Superior temporal gyrus (tissue), 1 donor: ENCODE results near the gene EFCAB11.

Experiments
- DNase-seq: peaks from one replicate; pipeline ENCODE4 v3.0.0-alpha.2; 2016; ENCODE audit errors: extremely low spot score

Gene EFCAB11

DNA sequence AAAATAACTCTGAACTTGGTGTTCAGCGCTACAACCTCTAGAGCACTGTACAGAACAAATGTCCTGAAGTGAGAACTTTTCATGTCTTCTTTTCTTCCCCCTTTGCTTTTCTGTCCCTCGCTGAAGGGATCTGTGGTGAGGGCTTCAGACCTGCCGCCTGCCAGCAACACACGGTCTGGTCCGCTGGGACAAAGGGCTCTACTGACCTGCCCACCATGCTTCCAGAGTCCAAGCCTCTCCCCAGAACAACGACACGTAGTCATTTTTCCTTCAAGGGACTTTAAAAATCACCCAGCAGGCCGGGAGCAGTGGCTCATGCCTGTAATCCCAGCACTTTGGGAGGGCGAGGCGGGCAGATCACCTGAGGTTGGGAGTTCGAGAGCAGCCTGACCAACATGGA lies 140.4 kb downstream of the EFCAB11 start:
- no peak for DNase-seq

DNA sequence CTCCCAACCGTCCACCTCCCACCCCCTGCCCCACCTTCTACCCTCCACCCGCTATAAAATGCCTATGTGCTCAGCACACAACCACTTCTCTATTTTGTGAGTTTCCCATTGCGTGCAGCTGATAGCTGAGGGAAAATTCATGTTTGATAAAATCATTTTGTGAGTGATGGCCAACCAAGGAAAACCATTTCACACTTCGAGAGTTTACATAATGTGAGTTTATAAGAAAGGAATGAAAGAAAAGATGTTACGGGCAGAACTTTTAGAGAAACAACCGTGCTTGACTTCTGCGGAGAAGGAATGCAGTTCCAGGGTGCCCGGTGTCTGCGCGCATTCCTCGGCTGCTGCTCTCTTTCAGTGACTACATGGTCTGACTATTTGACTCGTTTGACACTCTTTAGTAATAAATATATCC lies 140.9 kb downstream of the EFCAB11 start:
- DNase-seq: no peak

DNA sequence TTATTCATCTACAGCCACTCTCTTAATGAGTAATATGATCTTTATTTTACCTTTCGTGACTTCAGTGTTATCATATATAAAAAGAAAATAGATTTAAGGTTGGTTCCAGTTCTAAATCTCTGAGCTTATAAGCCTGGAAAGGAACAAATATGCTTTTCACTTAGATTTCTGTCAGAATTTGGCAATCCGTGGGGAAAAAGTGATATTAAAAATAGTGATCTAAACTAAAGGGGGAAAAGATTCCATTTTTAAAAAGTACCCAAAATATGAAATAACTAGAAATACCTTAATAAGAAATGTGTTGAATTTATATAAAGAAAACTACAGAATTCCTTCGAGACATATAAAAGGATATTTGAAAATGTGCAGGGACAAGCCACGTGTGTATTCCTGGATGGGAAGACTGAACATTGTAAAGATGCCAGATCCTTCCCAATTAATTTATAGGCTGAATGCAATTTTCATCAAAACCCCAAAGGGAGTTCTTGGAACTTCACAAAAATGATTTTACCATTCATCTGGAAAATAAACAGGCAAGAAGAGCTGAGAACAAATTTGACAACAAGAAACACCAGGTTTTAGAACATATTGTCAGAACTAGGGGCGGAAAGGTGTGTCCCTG lies 142.5 kb downstream of the EFCAB11 start:
- no peak for DNase-seq

DNA sequence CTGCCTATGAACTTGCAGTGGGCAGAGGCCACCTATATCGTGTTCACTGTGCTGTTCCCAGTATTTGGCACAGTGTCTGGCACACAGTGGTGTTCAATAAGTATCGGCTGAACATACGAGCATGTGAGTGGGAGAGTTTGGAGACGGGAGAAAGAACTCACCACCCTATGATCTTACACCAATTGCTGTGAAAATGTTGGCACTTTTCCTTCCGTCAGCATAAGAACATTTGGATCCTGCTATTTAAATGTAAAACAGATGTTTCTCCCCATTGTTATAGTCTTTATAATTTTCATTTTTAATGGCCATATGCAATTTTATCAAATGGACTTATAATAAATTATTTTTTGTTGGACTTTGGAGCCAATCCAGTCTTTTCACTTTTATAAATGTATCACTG lies 144.4 kb downstream of the EFCAB11 start:
- DNase-seq: no peak

DNA sequence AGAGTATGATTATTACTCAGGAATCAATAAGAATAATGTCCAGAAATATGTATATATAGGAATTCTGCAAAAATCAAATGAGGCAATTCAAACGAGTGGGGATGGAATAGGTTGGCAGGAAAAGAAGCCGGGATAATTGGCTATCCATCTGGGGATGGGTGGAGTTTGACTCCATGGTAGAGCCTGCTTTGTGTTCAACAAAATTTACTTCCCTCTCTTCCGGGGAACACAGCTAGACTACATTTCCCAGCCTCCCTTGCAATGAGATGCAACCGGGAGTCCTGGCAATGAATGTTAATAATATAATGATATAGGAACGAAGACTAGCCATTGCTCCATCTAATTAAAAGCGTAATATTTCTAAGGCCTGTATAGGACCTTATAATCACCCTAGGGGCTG lies 146.6 kb downstream of the EFCAB11 start:
- DNase-seq: no peak

DNA sequence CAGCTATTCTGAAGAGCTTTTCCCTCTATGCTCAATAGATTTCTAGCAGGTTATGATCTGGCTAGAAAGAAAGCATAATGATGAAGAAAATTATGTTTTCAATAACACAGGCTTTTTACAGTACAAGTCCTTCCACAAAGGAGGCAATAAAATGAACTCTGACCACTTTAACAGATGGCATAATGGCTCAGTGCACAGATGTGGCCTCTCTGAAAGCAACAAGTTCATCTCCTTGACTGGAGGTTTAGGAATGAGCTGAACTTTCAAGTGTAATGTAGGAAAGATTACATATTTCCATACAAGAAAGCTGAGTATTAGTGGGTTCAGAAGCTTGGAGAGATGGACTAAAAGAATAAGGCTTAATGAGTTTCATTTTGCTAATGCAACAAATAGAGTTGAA lies 147.4 kb downstream of the EFCAB11 start:
- no peak for DNase-seq

DNA sequence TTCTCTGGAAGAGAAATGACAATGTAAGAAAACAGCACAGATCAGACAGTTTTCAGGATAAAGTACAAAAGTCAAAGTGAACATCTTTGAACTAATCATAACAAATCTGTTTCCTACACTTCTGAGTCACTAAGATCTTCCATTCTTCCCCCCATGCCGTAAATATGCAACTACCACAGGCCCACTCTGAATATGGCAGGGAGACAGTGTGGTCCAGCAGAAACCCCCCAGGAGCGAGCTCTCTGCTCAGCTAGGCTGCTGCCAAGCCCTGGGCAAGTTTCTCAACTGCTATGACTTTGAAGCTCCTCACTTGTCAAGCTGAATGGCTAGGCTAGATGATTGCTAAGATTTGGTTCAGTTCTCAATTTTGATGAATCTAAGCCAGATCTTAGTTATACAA lies 148.1 kb downstream of the EFCAB11 start:
- DNase-seq: no peak

DNA sequence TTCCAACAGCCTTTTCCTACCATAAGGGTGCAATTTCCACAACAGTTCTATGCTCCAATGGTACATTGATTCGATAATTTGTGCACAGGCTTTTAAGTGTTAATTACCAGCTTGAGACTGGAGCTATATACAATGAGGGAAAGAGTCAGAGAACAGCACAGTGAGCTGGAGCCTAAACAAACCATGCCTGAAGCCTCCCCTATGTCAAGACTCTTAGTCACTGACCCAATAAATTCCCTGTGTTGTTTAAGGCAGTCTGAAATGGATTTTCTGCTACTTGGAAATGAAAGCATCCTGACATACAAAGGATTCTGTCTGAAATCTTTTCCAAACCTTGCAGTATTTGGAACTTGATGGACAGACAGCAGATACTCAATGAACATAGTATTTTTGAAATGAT lies 149.0 kb downstream of the EFCAB11 start:
- no peak for DNase-seq

DNA sequence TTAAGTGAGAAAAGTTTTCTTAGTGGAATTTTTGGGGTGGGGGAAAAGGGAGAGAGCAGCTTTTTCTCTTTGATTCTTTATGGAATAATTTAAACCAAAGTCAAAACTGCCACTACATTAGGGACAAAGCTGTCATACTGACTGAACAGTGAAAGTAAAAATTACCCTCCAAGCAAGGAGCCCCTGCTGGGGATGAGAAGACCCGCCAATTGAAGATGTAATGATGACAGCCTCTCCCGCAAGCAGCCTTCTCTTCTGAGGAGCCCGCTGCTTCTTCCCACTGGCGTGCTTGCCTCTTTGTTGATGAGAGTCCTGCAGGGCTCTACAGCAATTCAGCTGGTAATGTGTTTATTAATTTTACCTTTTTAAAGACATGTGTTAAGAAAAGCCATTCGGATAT lies 151.0 kb downstream of the EFCAB11 start:
- DNase-seq: no peak

DNA sequence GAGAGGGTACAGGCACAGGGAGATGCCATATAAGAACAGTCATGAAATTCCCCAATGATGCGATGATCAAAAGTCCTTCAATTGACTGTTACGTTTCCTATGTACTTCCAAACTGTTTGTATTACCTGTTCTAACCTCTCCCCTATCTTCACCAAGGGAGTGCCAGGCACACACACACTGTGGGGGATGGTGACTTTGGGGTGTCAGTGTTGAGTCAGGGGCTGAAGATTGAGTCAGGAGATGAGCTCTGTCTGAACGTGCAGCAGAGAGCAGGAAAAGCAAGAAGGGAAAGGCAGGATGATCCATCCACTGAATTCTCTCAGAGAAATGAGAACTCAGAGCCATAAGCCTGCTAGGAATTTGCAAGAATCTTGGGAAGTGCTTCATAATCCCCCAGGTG lies 153.4 kb downstream of the EFCAB11 start:
- no peak for DNase-seq

DNA sequence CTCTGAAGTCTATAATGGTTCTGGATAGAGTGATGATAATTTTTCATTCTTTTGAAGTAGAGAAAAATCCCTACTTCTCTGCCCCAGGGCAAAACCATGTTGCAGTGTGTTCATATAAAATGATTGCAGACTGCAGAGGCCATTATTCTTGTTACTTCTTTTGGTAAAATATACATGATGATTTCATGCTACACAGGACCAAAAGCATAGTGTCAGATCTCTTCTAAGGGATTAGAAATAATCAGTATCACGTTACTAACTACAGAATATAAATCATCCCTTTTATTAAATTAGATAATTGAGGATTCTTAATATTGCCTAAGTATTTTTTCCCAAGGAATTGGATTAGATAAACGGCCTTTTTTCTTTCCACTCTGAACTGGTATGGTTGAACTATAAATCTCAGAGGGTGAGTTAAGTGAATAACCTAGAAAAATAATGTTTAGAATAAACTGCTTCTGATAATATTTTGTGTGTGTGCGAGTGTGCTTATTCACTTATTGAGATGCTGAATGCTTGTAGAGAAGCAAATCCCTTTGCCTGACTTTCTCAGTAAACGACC lies 156.2 kb downstream of the EFCAB11 start:
- no peak for DNase-seq

DNA sequence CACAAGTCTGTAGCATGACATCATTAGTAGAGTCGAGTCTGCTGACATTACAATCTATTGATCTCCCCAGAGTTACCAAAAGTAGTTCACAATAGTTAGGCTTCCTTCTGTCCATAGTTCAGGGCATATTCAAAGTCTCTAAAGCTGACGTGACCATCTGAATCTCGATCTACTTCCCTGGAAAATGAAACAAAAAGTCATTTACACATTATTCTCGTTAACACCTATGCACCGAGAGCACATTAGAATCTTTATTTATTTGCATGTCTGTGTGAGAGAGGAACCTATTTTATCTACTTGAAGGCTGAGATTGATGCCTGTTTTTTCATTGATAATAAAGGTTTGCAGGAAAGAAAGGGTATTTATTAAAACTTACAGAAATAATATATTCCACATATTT lies 157.4 kb downstream of the EFCAB11 start:
- DNase-seq: no peak

DNA sequence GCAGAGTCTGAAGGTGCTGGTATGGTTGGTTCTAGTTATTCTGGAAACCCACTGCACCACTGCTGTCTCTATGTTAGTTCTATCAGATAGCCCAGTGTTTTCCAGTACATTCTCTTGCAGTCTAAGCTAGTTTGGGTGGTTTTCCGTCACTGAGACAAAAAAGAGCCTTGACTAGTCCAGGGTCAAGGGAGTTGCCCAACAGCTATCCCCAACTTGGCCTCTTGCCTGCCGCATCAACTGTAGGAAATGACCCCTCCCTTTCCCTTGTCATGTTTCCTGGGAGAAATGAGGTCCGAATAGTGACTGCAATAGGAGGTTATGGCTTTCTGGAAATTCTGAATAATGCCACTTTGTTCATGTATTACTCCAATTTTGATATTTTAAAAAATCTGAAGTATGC lies 160.4 kb downstream of the EFCAB11 start:
- no peak for DNase-seq

DNA sequence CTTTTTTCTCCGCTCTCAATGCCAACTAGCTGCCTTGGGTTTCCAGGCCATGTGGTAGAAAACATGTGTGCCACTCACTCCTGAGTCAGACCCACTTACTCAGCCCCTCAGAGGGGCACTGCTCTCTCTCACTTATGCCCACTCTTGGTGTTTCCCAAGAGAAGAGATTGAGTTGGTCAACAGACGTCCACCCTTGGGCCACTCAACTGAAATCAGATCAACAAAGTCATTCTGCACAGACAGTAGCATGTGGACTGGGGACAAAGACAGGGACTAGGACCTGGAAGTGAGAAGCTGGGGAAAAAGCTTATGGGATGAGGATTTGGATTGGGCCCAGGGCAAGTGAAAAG lies 161.2 kb downstream of the EFCAB11 start:
- DNase-seq: no peak

DNA sequence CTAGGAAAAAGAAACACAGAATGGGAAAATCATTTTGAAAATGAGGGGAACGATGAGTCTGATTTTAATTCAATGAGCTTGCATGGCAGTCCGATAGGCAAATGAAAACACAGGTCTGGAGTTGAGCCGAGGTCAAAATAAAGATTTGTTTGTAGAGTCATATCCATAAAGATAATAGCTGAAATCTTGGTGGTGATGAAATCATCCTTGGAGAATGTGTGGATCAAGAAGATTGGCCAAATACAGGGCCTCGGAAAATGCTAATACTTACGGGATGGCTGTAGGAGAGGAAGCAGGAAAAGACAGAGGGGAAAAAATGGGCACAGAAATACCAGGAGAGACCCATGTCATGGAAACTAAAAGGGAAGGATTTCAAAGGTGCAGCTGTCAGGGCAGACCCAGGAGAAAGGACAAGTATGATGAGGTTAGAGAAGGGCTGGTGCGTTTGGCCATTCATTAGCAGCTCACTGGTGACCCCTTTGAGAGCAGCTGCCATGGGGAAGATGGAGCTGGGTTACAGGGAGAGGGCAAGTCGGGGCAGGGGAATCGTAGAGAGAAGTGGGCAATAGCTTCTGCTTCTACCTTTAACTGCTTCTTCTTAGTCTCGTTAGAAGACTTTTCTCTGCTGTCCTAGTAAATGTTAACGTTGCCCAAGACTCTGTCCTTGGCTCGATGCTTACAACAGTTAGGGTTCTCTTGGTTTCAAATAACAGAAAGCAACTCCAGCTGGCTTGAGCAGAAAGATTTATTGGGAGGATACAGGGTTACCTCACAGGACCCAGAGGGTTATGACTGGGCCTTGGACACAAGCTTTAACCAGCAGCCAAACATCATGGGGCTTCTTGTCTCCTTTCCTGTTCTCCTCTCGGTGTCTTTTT lies 161.8 kb downstream of the EFCAB11 start:
- DNase-seq: no peak

DNA sequence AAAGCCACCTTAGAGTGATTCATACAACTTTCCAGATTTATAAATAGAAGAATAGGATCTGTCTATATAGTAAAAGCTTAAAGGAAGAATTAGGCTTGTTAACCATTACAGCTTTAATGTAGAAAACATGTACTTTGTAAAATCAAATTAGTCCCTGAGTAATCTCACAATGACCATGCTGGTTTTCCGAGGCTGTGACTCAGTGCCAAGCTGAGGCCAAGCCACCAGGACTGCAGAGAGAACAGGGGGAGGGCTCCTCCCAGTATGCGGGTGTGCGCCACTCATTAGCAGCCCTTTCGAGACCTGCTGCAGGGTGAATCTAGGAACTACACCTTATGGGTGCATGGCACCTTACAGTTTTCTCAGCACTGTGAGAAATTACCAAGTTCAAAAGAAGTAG lies 167.0 kb downstream of the EFCAB11 start:
- no peak for DNase-seq

DNA sequence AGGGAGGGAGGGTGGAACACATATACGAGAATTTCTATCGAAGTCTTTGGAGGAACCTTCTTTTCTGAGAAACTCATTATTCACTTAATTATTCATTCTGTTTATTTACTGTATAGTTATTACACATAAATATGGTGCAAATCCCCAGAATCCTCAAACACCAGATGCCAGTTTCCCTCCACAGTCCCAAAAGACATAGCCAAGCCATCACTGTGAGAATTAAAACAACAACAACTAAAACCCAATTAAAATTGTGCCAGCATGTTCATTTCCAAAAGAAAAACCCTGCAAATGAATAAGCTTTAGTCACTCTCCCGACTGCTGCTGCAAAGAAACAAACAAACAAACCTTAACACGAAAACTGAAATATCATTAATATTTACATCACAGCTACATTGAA lies 173.5 kb downstream of the EFCAB11 start:
- DNase-seq: no peak

DNA sequence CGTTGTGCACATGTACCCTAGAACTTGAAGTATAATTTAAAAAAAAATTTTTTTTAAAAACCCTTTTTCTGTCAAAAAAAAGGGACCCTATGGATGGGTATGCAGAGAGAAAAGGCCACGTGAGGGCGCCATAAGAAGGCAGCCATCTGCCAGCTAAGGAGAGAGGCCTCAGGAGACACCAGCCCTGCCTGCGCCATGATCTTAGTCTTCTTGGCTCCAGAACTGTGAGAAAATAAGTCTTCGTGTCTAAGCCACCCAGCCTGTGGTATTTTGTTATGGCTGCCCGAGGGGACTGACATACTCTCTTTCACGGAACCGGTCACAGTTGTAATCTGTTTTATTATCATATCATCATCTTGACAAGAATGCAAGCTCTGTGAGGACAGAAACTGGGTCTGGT lies 174.8 kb downstream of the EFCAB11 start:
- no peak for DNase-seq

DNA sequence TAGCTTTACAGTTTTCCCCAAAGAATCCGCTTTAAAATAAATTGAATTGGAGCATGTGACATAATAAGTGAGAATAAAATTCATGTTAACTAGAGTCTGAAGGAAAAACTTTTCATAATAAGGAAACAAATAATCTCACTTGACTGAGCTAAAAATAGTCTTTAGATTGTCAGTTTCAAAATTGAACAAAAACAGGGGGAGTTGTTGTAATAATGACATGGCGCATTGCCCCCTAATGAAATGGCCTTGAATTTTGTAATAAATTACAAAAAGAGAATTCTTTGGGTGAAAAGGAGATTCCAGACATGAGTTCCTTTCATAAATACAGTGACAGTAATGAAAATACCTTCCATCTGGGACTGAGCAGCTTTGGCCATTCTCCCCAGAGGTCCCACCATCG lies 178.6 kb downstream of the EFCAB11 start:
- no peak for DNase-seq

DNA sequence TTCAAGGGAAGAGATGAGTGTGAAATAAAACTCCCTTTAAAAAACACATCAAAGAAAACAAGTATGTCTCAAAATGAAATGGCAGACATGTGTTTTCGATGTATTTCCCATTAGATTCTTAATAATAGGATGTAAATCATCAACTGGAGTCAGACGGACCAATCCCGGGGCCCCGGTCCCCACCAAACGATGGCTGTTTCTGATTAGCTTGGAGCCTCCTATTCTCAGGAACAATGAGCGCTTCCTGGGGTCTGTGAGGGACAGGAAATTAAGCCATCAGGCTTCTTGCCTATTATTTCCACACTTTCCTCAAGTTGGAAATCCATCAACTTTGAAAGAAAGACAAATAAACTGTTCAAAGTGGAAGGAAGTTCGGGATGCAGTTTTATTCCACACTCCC lies 179.4 kb downstream of the EFCAB11 start:
- no peak for DNase-seq

DNA sequence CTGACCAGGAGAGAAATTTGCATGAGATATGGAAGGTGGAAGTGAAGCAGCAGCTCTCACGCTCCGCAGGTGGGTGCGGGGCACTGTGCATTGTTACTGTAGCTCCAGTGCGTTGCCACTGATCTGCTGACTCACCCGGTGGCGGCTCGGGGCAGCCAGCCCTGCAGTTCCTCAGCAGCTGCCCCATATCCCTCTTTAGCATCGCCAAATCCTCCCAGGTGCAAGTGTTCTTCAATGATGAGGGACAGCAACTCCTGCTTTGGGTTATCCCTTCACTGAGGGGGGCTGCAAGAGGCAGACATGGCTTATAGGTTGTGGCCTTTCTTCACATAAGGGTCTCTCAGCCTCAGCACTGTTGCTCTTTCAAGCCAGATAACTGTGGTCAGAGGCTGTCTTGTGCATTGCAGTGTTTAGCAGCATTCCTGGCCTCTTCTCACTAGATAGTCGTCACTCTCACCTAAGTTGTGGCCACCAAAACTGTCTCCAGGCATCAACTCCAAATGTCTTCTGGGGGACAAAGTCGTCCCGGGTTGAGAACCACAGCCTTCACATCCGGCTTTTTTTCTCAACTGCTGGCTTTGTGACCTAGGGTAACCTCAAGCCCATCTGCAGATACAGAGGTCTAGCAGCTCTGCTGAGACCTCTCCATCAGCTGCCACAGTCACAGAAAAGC lies 180.8 kb downstream of the EFCAB11 start:
- DNase-seq: no peak

DNA sequence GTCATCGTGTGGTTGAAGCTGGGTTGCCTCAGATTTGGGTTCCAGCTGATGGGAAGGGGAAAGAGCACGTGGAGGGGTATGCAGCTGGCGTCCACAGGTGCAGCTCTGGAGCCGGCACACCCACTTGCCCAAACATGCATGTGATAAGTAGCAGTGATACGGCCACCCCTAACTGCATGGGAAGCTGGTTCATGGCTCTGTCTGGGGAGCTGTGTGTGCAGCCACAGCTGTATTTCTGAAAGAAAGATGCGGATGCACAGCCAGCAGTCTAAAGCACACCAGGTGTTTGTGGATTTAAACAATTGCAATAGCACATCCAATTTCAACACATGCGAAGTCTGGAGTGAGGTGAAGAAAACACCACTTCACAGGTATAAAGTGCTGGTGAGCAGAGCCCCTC lies 181.4 kb downstream of the EFCAB11 start:
- no peak for DNase-seq

DNA sequence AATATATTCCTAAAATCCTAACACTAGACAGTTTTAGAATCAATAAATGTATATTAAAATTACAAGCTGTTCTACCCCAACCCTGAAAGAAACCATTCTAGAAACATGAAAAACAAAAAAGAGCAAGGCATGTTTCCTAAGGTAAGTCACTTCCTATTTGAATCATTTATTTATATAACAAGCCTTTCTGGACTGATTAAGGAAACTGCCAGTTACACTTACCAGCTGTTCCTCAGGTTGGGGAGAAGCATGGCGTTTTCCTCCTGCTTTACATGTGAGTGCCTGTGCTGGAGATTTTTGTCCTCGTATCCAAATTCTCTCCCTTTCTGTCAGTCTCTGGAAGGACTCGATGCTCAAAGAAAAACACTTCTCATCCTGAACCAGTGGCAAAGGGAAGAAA lies 183.3 kb downstream of the EFCAB11 start:
- no peak for DNase-seq
